GM23338 (cell line): ENCODE results near the gene TENM4. TPM values are rescaled to one million over a fixed set of nuclear protein-coding genes. Genes with fewer than 3 reads are reported as not detected.

ENCODE experiments used
- CTCF ChIP-seq, 2 experiments: fragments of 200-600 bp in 1 of 2; sonication (generic) in 1 of 2; conservative IDR thresholded peaks; 2 replicates each; pipeline versions ENCODE4 v1.5.1 to v1.6.1; 2016 to 2017; ENCODE audit warnings: antibody characterized with exemption in 2 of 2, low read depth in 2 of 2, mild to moderate bottlenecking in 2 of 2, moderate library complexity in 1 of 2
- EZH2phosphoT487 ChIP-seq: fragments of 200-600 bp; sonication (generic); IDR thresholded peaks from one replicate; pipeline ENCODE4 v1.8.1; 2018; ENCODE audit warnings: antibody characterized with exemption; ENCODE audit not compliant: unreplicated experiment
- JUNB ChIP-seq: IDR thresholded peaks from one replicate; pipeline ENCODE4 v1.6.1; 2016; ENCODE audit warnings: antibody characterized with exemption; ENCODE audit not compliant: unreplicated experiment
- ZNF331 ChIP-seq: fragments of 250-450 bp; sonication (Bioruptor Pico); IDR thresholded peaks from 2 replicates; pipeline ENCODE4 v1.5.0; 2020; ENCODE audit warnings: low read depth, mild to moderate bottlenecking, moderate library complexity
- ZNF462 ChIP-seq: fragments of 250-450 bp; sonication (Bioruptor Pico); IDR thresholded peaks from 2 replicates; pipeline ENCODE4 v1.5.0; 2020; ENCODE audit warnings: mild to moderate bottlenecking, moderate library complexity
- polyA plus RNA-seq: library from polyadenylated mRNA; unstranded; fragments of >200 nt; fragmentation: Nextera tagmentation; extraction: Ambion mirVana; gene quantifications from 2 replicates; pipeline ENCODE4 v1.2.1, GENCODE V29; 2016
- total RNA-seq: library from RNA; depleted of rRNA; stranded (reverse); fragments of >200 nt; shearing (Covaris generic); gene quantifications from 2 replicates; pipeline ENCODE4 v1.2.3, GENCODE V29; 2014

Gene TENM4
- total and polyA plus RNA-seq, 2 experiments from 2014 or later: 7.3 TPM

GRCh38 chr11:78633516-78634310 lies 807.1 kb downstream of the TENM4 start (continued):
- TF ChIP-seq ZNF462 (CRISPR knock-in tag) (no peak), ZNF331 (CRISPR knock-in tag) (no peak), JUNB (no peak), EZH2phosphoT487 (no peak), CTCF (conservative IDR thresholded peaks at IDR 0.05; ENCODE audit: low read depth in 2 of 2) (no peak)
